ENCODE data around the gene DNAH5. TPM values are rescaled to one million over a fixed set of nuclear protein-coding genes. Genes with fewer than 3 reads are reported as not detected.

The DNAH5 gene
- total and polyA plus RNA-seq, 2 of the 8 experiments (the other 6 are each of a cell fraction or from before 2014, with no cell fraction given): 0.30 to 0.73 TPM

DNA sequence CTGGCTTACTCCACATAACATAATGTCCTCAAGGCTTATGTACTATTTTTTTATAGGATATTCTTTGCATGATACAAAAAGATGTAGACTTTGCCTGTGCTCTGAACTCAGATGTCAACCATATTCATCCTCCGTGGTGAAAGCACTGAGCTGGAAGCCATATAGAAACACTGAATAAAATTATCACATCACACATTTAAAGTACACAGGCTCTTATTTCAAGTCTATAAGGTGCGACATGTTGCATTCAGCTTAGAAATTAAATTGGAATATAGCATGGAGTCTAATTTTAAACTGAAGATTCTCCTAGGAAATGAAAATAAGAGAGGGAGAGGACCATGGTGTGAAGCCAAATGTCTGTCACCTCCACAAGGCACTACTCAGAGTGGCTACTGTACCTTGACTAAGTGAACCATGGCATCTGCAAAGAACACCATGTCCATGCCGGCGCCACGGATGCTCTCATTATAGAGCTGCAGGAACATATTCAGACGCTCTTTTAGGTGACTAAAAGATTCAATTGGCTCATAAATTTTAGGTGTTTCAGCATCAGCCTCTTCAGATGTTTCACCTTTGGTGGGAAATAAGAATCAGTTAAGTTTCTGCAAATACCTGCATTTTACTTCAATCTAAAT is 158.6 kb downstream of the DNAH5 start:
- Histone ChIP-seq H3K4me3 (ENCODE audit: extremely low read depth in 1 of 4, insufficient read depth in 2 of 4, low read depth in 3 of 4, low read length in 4 of 4) (no peak overlapping the region), H3K4me1 (replicated peaks in 1 of 4; ENCODE audit: control insufficient read depth in 3 of 4, insufficient read depth in 4 of 4, low read length in 3 of 4) (no peaks in the 10 kb centered on the region), H4K5ac (ENCODE audit: insufficient read length, low read depth, low read length) (no peak overlapping the region), H3K79me1 (ENCODE audit: low read depth, low read length) (no peaks in the 10 kb centered on the region), H3K27ac (ENCODE audit: low read depth, low read length) (no peak overlapping the region), H4K20me1 (replicated peaks in 1 of 2; ENCODE audit: control insufficient read depth in 1 of 2, insufficient read depth in 2 of 2, low read length in 2 of 2) (no peaks in the 10 kb centered on the region), H2BK120ac (replicated peaks; ENCODE audit: low read depth, low read length) (no peak overlapping the region), H3K56ac (replicated peaks; ENCODE audit: insufficient read length, low read depth, low read length) (no peak overlapping the region), H3K36me3 (ENCODE audit: control insufficient read depth in 2 of 4, insufficient read depth in 4 of 4, low read length in 3 of 4) (no peaks in the 10 kb centered on the region), H3K23me2 (ENCODE audit: low read depth, low read length) (no peaks in the 10 kb centered on the region), H2BK12ac (ENCODE audit: low read depth, low read length) (no peak overlapping the region), H2BK5ac (ENCODE audit: low read depth, low read length) (no peak overlapping the region), H2BK15ac (ENCODE audit: low read length) (no peak overlapping the region), H3K79me2 (ENCODE audit: control insufficient read depth in 1 of 2, insufficient read depth in 2 of 2, low read length in 2 of 2) (no peaks in the 10 kb centered on the region), H3K27me3 (replicated peaks in 1 of 4; ENCODE audit: control insufficient read depth in 3 of 4, extremely low read depth in 1 of 4, insufficient read depth in 3 of 4, low read length in 3 of 4) (no peaks in the 10 kb centered on the region), H4K8ac (ENCODE audit: extremely low read depth, insufficient read depth, low read length) (no peak overlapping the region), H2AK5ac (ENCODE audit: low read depth, low read length) (no peak overlapping the region), H3K14ac (ENCODE audit: insufficient read length) (no peak overlapping the region), H3K9ac (replicated peaks in 1 of 4; ENCODE audit: extremely low read depth in 1 of 4, low read depth in 3 of 4, low read length in 3 of 4) (no peak overlapping the region), H2AFZ (ENCODE audit: low read length) (no peak overlapping the region), H3K4me2 (ENCODE audit: insufficient read depth in 1 of 2, low read depth in 2 of 2, low read length in 2 of 2) (no peak overlapping the region), H3K4ac (replicated peaks; ENCODE audit: insufficient read length, low read depth, low read length) (no peak overlapping the region), H3K18ac (ENCODE audit: extremely low read depth, low read length) (no peak overlapping the region), H3K23ac (ENCODE audit: insufficient read length) (no peak overlapping the region), H3K9me3 (ENCODE audit: insufficient read depth in 2 of 2, low read depth in 1 of 2, low read length in 1 of 2) (peaks cover 7 to 9% of the 10 kb centered on the region in 2 experiments; a peak in 1 of 4 replicates), H2BK20ac (ENCODE audit: low read length) (no peak overlapping the region), H4K91ac (replicated peaks; ENCODE audit: insufficient read length, low read length) (no peak overlapping the region)
- FAIRE-seq (no peak), DNase-seq (ENCODE audit: low read depth in 1 of 2, low spot score in 2 of 2) (no peak)
- POLR2A ChIA-PET (ENCODE audit: partially characterized antibody): interaction anchor here (1.2 kb wide), 1 partner anchor 9 kb away, joined by 4 read pairs; no protein-coding TSS in a partner anchor
- TF ChIP-seq USF2 (IDR thresholded peaks at IDR 0.05; ENCODE audit: low read length) (no peak), BACH1 (IDR thresholded peaks at IDR 0.05; ENCODE audit: low read length) (no peak), CHD2 (IDR thresholded peaks at IDR 0.05; ENCODE audit: low read length) (no peak), SUZ12 (IDR thresholded peaks at IDR 0.05; ENCODE audit: low read length) (no peak), SP1 (IDR thresholded peaks at IDR 0.05; ENCODE audit: low read depth, low read length) (no peak), E2F6 (IDR thresholded peaks at IDR 0.05) (no peak)
- TF ChIP-seq, protein P1, sequence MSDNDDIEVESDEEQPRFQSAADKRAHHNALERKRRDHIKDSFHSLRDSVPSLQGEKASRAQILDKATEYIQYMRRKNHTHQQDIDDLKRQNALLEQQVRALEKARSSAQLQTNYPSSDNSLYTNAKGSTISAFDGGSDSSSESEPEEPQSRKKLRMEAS (IDR thresholded peaks at IDR 0.05): no peak
- 87% methylated on average over 6 of the region's 6 CpGs; no CpG with 5 or more reads in 1 of the 2 experiments for WGBS, 2 experiments (ENCODE audit: extremely low coverage in 1 of 2, insufficient coverage in 1 of 2, insufficient read length in 1 of 2, insufficient replicate concordance in 2 of 2, low coverage in 1 of 2, low lambda C conversion rate in 2 of 2, missing lambda C conversion rate in 1 of 2)
- CTCF ChIA-PET (ENCODE audit: partially characterized antibody): interaction anchor here (1.3 kb wide), 1 partner anchor 9 kb away, joined by 4 read pairs; no protein-coding TSS in a partner anchor

All from H1 (cell line).